CMK (cell line): ENCODE data around the gene GNPAT.
"Not testable (repeated sequence)": the region's sequence is repeated elsewhere in the genome, so short reads cannot be mapped to it uniquely, and the experiment has no call there.

Experiments
- DNase-seq: peaks from one replicate; pipeline ENCODE4 v3.0.0-alpha.2; 2010; ENCODE audit warnings: low read depth

Gene GNPAT

DNA sequence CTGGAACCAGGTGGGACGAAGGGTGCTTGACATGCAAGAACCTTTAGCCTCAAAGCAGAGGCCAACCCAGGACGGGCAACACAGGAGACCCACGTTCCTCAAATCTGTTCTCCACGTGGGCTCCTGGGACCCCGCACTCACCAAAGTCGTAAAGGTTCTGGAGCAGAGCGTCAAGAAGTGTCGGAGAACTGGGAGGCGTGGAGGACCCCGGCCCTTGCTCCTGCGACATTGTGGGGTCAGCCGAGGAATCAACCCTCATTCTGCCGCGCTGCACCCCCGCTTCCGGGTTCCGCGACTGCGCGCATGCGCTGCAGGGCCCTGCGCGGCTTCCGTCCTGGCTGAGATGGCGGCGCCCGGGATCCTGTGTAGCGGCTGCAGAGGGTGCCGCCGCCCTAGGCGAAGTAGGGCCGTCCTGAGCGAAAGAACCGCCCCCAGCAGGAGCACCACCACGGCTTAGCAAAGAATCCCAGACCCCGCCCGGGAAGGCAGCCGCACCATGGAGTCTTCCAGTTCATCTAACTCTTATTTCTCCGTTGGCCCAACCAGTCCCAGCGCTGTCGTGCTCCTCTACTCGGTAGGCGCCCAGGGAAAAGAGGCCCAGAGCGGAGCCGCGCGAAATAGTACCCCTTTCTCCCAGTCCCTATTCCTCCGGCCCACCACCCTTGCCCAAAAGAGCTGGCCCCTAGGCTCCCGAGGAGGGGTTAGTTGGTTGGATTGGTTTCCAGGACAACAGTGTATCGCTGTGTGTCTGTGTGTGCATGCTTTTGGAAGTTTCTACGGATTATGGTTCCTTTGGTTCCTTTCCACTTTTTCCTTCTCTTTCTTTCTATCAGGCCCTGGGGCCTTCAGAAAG lies at the start of gene GNPAT:
Gene GNPAT, plus strand, starts transcription at position 330 of the 853 bp plus-strand sequence. Its CDS starts 167 bp downstream, at position 497.
- peak; percentile 85 for DNase-seq

DNA sequence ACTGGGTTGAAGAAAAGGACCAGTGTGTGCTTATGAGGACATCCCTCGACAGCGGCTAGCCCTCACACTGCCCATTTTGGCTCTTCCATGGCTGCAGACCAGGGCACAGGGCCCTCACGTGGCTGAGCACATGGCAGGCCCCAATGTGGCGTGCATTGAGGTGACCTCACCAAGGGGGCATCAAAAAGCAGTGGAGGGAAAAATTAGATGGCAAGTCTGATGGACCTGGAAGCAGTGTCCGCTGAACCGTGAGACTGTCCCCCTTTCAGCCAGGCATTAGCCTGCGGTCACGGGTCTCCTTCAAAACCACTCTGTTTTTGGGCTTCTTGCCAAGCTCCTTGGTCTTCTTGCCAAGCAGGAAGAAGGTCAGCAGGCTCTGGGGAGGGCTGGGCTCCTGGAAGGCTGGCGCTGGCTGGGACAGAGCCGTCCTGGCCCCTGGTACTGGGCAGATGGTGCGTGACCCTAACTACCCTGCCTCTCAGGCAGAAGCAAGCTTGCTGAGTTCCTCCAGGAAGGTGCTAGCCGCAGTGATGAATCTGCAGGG lies 48.3 kb upstream of the GNPAT start:
- peak; percentile 37 for DNase-seq

DNA sequence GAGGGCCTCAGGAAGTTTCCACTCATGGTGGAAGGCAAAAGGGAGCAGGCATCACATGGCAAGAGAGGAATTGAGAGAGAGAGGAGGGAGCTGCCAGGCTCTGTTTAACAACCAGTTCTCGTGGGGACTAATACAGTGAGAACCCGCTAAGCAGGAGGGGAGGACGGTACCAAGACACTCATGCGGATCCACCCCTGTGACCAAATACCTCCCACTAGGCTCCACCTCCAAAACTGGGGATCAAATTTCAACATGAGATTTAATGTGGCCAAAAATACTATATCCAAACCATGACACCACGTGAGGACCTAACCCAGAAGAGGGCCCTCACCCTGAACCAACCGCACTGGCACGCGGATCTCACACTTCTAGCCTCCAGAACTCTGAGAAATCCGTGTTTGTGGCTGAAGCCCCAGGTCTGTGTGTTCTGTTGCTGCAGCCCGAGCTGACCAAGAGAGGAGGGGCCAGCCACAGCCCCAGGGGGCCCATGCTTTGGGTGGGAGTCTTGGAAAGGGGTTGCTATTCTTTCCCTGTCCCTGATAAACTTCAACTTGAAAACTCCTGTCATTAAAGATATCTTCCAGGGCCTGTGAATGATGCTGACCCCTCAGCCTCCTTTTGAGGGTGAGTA lies 47.2 kb upstream of the GNPAT start:
- DNase-seq = no peak

DNA sequence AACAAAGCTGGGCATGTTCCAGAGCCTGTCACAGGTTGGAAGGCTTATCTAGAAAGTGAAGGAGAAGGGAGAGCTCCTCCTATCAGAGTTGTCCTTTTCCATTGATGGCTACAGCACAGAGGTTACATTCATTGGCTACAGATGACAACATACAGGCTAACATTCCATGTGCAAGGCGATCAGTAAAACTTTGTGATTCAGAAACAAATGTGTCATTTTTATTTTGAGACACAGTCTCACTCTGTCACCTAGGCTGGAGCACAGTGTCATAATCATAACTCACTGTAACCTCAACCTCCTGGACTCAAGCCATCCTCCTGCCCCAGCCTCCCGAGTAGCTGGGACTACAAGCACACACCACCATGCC lies 46.6 kb upstream of the GNPAT start:
- DNase-seq = no peak

DNA sequence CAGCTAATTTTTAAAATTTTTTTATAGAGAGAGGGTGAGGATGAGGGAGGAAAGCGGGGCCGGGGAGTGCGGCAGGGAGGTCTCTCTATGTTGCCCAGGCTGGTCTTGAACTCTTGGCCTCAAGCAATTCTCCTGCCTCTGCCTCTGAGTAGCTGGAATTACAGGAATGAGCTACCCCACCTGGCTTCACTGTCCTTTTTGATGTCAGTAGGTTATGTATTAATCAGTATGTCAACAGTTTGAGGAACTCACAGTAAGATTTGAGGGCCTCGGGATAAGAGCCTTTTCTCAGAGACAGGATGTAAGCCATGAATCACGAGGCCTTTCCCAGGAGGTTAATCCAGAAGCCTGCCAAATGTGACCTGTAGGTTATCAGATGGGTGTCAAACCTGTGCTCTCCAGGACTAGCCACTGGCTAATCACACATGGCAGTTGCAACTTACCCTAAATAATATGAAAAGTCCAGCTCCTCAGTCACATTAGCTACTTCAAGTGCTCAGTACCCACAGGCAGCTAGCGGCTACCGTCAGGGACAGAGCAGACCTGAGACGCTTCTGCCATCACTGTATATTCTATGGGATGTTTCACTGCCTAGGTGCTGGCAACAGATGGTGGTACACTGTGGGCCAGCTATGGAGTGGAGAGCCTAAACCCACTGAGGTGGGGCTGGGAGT lies 46.0 kb upstream of the GNPAT start:
- DNase-seq = no peak

DNA sequence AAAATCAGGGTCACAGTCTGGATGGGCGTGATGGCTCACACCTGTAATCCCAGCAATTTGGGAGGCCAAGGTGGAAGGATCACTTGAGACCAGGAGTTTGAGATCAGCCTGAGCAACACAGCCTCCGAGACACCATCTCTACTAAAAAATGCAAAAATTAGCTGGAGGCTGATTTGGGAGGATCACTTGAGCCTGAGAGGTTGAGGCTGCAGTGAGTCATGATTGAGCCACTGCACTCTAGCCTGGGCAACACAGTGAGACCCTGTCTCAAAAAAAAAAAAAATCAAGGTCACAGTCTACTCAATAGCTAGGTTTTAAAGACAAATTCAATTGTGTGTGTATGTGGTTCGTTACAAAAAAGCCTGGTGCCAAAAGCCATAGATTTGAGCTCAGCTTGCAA lies 44.7 kb upstream of the GNPAT start:
- DNase-seq = no peak

DNA sequence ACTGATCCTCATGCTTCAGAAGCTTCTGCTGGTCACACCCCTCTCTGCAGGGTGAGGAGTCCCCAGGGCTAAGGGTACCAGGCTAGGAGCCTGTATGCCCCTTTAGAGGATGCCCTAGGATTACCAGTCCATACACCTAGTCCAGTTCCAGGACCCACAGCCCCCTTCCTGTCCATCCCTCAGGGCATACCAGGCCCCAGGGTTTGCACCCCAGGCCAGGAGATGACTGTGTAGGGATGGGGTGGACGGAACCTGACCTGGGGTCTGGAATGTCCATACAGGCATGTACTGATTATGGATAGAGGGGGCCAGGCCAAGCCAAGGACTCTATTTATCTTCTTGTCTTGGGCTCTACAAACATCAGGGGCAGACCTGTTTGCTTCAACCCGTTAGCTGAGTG lies 44.3 kb upstream of the GNPAT start:
- DNase-seq = no peak

DNA sequence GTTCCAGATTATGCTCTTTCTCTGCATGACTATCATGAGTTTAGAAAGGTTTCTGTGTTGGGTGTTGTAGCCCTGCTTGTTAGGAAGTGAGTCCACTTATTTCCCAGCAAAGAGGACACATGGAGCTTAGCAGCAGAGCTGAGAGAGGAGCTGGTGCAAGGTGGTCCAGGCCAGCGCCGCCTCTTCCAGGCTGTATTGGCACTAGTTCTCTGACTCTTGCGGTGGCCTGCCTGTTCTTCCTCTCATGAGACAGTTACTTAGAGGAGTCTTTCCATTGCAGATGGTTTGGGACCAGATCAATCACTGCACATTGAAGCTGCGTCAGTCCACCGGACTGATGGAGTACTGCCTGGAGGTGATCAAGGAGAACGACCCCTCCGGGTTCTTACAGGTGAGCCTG lies 41.1 kb upstream of the GNPAT start:
- DNase-seq = no peak

DNA sequence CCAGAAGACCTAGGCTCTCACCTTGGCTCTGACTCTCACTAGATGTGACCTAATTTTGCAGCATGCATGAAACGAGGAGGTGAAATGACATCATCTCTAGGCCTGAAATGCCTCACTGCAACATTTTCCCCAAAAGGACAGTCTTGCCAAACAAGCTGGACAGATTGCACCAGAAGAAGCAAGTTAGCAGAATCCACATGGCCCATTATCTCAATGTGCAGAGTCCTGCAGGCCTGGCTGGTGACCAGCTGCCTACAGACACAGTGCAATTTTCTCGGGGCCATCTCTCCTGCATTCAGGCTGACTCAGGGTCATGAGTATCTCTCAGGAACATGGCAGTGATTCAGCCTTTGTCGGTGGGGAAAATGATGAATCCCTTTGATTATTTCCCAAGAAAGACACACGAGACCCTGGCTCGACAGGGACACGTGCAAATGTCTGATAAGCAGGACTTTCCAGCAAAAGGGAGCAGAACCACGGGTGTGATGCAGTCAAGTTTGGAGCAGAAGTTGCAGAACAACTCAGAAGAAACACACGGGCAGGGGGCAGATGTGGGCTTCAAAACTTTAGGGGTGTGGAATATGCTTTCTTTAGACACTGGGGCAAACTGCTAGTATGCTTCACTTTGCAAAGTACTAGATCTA lies 40.5 kb upstream of the GNPAT start:
- DNase-seq = no peak

DNA sequence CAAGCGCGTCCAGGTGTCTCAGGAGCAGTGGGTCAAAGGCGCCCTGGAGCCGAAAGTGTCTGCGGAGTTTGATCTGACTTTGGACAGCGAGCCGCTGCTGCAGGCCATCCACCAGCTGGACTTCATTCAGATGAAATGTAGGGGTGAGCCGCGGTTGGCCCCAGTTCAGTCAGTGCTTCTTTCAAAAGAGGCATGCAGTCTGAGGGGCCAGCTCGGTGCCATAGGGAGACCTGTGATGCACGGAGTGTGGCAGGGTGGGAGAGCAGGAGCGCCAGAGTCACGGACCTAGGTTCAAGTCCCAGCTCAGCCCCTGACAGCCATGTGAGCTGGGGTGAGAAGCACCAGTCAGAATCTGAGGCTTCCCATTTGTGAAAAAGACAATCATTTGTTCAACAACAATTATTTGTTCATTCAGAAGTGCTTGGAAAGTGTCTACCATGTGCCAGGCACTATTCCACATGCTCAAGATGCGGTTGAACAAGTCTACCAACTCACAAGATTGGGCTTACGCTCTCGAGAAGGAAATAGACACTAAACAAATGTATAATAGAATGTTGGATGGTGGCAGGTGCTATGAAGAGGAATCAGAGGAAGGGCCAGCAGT lies 39.5 kb upstream of the GNPAT start:
- DNase-seq = no peak

DNA sequence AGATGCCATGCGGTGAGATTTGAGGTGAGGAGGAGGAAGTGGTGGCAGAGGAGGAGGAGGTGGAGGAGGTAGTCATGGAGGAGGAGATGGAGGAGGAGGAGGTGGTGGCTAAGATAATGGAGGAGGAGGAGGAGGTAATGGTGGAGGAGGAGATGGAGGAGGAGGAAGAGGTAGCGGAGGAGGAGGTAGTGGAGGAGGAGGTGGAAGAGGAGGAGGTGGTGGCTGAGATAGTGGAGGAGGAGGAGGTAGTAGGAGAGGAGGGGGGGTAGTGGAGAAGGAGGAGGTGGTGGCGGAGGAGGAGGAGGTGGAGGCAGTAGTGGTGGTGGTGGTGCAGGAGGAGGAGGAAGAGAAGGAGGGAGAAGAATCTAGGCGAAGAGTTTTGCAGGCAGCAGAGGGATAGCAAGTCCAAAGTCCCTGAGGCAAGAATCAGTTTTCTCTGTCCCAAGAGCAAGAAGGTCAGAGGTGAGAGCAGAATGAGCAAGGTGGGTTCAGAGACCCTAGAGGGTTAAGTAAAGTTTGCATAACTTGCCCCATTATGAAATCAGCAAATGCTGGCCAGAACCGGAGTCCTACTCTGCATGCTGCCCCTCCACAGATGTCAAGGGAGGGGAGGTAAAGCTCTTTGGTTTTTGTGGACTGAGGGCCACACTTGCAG lies 38.9 kb upstream of the GNPAT start:
- DNase-seq = peak; percentile 87

DNA sequence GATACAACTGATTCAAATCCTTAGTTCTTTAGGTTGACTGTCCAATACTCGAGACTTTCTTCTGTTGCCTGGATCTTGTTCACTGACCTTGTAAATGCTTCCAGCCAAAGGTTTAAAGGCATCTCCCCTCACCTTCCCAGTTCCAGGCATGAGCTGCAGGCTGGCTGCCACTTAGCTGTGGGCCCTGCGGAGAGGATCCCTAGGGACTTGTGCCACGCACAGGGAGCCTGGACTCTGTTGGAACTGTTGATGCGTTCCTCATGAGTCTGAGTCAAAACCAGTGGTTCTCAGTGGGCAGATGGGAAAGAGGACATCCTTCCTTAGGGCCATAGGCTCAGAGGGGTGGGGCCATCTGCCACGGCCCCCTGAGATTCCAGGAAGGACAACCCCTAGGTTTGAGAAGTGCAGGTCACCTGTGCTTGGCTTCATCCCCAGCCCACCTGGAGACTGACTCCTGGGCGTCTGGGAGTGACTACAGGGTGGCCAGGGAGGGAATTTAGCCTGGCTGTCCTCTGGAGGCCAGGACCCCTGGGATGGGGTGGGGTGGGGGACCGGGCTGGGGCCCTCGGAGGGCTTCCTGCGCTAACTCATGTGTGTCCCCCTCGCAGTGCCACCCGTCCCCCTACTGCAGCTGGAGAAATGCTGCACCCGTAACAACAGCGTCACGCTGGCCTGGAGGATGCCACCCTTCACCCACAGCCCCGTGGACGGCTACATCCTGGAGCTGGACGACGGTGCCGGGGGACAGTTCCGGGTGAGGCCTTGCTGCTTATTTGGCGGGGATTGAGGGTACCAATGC lies 37.6 kb upstream of the GNPAT start:
- DNase-seq = no peak

DNA sequence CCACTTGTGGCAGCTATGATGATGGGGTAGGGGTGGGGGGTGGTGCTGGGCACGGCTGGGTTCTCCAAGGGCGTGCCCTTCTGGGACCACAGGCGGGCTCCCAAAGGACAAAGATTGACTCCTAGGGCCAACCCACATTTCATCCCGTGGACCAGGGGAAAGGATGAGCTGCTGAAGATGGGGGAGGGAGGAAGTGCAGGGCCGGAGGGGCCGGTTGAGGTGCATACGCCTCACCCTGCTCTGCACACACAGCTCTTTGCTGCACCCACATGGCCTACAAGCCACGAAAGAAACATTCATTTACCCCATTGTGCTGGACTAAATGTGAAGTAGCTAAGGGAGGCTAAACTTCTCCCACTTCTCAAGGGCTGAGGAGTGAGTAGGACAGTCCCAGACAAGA lies 34.2 kb upstream of the GNPAT start:
- DNase-seq = no peak

DNA sequence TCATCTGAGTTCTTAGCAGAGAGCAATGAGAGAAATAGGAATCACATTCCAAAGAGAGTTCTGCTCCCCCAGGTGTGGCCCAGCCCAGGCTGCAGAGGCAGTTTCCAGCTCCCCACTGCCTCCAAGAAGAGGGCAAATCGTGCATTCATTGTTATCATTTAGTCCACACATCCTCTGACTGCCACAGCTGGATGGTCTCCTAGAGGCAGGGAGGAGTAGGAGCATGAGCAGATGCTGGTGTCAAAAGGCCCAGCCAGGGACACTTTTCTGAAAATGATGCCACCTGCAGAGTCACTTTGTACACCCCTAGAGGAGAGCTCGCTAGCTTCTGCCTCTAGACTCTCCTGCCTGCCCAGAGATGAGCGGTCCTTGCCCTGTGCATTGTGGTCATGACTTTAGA lies 33.6 kb upstream of the GNPAT start:
- peak; percentile 32 for DNase-seq

DNA sequence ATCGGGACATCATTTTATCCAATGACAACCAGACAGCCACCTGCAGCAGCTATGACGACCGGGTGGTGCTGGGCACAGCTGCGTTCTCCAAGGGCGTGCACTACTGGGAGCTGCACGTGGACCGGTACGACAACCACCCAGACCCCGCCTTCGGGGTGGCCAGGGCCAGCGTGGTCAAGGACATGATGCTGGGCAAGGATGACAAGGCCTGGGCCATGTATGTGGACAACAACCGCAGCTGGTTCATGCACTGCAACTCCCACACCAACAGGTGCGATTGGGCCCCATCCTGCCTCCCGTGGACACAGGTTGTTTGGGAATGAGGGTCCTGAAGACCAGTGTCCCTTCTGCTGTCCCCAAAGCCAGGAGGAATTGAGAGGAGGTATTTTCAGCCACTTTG lies 32.0 kb upstream of the GNPAT start:
- DNase-seq = no peak

DNA sequence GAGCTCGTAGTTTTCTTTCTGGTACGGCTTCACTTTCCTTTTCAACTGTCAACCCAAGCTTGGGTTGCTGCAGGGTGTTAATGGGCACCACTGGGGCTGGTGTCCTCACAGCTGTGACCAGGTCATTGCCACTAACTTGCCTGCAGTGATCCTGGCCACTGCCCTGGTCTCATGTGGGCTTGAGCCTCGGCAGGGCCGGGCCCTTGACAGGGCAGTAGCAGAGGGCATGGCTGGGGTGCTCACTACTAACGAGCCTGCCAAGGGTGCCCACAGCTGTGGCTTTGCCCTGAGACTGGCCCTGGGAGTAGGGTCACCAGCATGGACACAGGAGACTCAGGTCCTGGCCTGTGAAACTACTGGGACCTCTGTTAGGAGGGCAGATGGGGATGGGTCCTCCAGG lies 31.5 kb upstream of the GNPAT start:
- no peak for DNase-seq

DNA sequence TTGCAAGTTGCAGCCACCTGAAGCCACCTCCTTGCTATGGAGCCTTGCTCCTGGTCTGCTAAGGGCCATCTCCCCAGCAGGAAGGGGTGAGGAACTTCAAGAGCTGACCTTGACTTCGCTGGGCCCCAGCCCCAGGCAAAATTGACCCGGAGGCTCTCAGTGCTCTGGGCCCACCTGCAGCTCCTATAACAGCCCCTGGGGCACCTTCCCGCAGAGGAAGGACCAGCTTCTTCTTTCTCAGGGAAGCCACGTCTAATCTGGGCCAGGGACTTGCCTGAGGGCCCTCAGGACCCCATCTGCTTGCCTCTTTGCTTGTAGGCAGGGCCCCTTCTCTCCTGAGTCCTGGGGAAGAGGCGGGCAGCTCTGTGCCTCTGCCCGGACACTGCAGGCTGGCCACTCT lies 30.9 kb upstream of the GNPAT start:
- no peak for DNase-seq

DNA sequence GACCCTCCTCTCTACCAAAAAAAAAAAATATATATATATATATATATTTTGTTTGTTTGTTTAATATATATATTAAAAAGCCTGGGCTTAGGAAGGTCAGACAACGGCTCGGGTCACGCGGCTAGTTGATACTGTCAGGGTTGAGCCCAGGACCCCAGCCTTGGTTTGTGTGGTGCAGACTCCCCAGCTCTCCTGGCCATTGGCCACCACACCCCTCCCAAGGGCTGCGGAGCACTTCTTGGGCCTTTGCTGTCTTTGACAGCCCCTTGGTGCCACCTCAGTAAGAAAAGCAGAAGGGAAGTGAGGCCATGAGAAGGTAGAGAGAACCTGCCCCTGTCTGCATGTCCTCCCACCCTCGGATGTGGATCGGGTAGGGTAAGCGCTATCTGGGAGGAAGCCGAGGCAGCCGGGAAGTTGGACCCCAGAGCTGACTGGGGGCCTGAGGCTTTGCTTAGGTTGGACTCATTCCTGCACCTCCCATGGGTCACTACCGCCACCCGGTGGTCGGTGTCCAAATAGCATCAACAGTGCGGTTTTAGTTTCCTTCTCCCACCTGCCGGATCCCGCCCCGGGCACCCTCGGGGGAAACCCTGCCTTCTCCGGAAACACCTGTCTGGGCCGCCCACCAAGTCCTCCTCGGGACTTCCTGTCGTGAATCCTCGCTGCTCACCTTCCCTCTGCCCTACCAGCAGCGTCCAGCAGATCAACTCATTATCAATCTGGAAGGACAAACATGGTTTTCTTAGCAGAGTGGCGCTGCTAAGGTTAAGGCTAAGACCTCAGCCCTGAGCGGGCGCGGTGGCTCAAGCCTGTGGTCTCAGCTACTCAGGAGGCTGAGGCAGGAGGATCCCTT lies 29.8 kb upstream of the GNPAT start:
- DNase-seq = peak; percentile 82

DNA sequence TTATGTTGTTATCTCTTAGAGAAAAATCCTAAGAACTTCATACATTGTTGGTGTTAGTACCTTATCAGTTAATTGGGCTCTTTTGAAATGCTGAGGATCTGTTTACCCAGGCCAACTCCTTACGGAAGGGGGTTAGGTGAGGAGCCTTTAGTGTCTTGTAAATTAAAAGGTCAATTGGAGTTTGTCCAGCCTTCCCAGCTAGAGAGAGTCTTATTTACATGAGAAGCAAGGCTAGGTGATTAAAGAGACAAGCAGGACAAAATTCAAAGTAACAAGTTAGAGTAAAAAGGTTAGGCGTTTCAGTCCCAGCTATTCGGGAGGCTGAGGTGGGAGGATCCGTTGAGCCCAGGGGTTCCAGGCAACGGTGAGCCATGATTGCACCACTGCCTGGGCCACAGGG lies 28.7 kb upstream of the GNPAT start:
- not testable (repeated sequence) for DNase-seq
